Stimulated activated CD8-positive, alpha-beta memory T cell treated with anti-CD3 and anti-CD28 coated beads, Interleukin-15, amount 100 ng/mL, for 1 hour (primary cell): ENCODE measurements around the gene CEP63.
"Not testable (repeated sequence)": the region's sequence is repeated elsewhere in the genome, so short reads cannot be mapped to it uniquely, and the experiment has no call there.

Source experiments
- DNase-seq: peaks from one replicate; pipeline ENCODE4 v3.0.0-alpha.2; 2020; ENCODE audit warnings: low read depth

CEP63 gene

DNA sequence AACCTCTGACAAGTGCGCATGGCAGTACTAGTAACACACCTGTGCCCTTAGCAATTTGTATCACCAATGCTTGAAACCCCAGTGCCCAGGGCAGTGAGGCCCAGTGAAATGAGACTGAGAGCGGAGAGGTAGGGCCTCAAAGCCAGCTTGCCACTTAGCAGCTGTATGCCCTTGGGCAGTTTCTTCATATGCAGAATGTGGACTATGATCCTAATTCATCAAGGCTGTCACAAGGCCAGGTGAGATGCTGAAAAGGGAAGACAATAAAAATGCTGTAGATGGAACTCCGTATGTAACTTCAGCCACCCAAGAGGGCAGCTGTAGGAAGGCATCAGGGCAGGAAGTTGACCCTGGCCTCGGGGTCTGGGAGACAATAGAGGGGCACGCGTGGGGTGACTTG lies 90.6 kb downstream of the CEP63 start:
- DNase-seq, result no peak

DNA sequence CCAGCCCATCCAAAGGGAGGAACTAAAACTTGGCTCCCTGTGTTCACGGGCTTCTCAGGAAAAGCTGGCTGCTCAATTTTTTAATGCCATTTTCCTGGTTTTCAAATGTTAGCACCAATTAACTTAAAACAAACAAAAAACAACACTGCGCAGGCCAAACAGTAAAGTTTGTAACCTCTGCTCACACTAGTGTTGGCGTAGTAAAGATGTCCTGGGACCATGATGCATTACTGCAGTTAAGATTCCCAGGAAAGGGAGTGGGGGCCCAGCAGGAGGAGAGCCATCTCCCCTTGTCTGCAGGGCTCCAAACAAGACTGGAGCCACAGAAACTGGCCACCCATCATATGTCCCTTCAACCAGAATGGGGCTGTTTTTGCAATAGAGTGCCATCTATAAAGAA lies 91.0 kb downstream of the CEP63 start:
- no peak for DNase-seq

DNA sequence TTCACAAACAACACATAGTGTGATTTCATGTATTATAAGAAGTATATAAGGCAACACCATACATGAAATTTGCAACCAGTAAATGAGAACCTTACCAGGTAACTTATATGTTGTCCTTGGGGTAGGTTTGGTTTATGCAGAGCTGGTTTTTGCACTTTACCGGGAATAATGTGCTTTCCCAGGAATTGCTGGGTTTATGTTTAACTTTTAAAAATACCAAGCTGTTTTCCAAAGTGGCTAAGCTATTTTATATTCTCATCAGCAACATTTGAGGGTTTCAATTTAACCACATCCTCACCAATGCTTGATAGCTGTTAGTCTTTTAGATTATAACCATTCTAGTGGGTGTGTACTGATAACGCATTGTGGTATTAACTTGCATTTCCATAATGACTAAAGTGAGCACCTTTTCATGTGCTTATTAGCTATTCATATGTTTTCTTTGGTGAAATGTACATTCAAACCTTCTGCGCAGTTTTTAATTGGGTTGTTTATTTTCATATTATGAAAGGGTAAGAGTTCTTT lies 93.3 kb downstream of the CEP63 start:
- DNase-seq, result no peak

DNA sequence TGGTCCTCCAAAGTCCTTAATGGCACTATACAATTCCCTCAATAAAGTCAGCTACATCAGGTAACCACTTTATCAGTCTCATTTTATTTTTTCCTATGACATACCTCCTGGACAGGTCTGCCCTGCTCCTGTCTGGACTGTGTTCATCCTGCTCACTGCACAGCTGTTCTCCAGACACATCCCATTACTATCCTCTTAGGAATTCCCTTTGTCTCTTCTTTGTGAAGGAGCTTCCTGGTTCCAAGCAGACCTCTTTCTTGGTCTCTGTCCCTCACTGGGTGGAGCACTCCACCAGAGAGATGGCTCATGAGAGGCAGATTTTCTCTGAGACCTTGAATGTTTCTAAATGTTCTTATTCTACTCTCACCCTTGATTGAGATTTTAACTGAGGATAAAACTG lies 104.9 kb downstream of the CEP63 start:
- no peak for DNase-seq

DNA sequence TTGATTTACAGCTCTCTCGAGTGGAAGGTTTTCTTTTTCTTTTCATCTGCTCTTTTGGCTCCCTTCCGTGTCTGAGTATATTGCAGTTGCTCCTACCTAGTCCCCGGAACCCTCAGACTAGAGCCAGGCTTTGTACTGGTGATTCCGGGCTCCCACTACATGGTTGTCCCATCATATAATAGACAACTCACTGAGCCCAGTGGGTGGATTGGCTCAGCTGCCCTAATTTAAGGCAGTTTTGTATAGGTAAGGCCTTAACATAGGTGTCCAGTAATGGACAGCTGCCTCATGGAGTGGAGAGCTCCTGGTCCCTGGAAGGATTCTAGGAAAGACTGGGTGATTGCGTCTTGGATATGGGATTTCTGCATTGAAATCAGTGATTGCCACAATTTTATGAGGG lies 106.9 kb downstream of the CEP63 start:
- DNase-seq, result no peak

DNA sequence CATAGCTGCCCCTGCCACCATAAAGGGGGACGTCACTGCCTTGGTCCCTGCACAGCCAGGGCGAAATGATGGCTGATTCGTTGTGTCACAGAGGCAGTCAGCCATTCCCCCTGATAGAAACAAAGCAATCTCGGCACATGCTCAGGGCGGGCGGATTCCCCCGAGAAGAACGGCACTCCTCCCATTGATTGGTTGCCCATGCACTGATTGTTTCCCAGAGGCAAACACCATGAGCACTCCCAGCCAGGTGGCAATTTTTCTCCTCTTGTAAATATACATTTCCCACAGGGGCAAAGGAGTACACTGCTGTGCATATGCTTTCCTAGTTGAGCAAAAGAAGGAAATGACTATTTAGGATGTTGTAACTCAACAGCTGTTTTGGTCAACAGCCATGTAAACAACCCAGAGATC lies 108.5 kb downstream of the CEP63 start:
- no peak for DNase-seq

DNA sequence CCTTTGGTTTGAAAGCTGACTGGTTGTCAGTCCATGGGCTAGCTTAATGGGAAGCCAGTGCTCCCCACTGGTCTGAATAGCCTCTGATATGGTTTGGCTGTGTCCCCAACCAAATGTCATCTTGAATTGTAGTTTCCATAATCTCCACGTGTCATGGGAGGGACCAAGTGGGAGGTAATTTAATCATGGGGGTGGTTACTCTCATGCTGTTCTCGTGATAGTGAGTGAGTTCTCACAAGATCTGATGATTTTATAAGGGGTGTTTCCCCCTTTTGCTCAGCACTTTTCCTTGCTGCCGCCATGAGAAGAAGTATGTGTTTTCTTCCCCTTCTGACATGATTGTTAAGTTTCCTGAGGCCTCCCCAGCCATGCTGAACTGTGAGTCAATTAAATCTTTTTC lies 109.1 kb downstream of the CEP63 start:
- DNase-seq, result not testable (repeated sequence)

DNA sequence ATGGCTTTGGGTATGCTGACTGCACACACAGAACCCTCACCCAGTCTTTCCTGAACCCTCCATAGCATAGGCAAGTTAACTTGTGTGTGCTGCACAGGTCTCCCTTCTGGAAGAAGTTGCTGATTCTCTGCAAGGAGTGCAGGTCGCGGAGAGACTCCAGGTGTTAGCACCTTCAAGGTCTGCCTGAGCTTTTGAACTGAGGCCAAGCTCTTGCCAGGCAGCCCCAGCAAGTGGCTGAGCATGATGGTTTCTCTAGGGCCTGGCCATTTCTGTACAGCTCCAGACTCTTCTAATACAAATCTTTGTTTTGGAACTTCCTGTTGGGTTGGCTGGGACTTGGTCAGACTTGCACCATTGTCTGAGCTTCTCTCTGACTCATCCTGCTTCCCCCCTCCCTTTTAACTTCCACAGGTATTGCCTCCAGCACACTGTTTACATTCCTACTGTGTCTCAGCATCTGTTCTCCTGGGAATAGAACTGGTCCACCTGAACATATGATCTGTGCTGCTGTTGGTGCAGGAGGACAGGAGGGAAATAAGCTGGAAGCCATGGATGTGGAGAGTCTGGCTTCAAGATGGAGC lies 111.6 kb downstream of the CEP63 start:
- DNase-seq, result no peak

DNA sequence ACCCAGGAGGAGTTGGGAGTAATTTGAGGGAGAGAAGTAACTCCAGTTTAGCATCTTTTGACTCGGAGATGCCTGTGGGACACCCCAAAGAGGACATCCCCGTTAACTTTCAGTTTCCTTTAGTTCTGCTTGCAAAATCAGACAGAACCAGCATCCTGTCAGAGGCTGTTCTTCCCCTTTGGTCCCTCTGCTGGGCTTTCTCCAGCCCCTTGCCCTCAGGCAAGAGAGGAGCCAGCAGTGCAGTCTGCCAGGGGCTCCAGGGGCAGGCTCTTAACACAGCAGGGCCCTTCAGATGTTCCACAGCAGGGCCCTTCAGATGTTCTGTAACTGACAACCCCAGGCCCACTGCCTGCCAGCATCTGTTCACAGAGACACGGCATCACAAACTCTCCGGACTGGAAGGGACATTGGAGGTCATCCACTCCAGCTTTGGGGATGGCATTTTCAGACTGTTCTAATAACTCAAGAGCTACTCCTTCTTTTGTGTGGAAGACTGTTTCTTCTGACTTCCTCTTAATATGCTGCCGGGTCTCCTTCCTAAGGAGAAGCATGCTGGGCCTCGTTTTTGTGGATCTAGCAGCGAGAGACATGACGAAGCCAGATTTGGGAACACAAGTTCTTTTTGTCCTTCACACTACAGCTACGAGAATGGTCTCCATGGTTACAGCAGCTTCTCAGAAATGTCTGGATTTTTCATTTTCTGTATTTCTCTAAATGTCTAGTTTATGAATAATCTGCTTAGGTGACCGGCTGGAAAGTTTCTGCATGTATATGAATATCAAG lies 113.1 kb downstream of the CEP63 start:
- DNase-seq, result no peak

DNA sequence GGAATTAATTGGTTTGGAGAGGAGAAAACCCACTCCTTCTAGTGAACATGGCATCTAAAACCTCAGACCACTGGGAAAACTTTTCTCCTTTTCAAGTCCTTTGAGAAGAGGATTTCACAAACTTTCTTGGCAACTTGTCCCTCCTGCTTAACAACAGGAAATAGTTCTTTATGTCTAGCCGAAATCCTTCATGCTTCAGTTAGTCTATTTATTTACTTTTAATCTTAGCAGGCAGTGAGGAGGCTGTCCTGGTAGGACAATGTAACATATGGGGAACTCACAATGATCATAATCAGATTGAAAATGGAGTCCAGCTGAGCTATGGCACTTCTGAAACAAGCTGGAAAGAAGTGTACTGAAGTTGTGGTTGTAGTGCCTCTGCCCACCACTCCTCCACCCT lies 114.3 kb downstream of the CEP63 start:
- no peak for DNase-seq

DNA sequence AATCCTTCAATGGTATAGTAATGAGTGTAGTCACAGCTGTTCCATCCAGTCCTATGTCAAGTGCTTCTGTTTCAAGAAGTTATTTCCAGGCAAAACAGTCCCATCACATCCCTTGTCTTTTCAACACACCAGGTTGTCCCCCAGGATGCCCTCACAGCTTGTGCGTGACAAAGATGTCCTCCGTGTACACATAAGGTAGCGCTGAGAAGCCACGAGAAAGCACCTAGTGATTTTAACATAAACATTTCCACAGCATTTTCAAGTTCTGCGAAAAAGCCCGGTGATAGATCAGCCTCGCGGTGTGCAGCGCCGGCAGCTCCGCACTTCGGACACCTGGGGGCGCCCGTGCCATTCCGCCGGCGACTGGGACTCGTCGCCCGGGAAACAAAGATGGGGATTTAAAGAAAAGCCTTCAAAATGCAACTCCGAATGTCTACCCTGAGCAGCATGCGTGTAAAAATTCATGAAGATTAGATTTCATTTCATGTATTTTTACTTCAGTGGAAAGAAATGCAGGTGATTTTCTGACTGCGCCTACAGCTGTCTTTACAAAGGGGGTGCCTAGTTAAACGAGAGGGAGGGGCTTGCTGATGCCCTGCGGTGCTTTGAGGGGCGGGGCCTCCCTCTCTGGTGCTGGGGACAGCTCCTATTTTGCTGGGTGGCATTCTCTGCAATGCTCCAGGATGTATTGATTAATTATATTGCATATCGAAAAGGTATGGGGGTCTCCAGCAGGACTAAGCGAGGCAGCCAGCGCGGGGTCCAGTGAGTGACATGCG lies 115.0 kb downstream of the CEP63 start:
- DNase-seq, result peak; percentile 7

DNA sequence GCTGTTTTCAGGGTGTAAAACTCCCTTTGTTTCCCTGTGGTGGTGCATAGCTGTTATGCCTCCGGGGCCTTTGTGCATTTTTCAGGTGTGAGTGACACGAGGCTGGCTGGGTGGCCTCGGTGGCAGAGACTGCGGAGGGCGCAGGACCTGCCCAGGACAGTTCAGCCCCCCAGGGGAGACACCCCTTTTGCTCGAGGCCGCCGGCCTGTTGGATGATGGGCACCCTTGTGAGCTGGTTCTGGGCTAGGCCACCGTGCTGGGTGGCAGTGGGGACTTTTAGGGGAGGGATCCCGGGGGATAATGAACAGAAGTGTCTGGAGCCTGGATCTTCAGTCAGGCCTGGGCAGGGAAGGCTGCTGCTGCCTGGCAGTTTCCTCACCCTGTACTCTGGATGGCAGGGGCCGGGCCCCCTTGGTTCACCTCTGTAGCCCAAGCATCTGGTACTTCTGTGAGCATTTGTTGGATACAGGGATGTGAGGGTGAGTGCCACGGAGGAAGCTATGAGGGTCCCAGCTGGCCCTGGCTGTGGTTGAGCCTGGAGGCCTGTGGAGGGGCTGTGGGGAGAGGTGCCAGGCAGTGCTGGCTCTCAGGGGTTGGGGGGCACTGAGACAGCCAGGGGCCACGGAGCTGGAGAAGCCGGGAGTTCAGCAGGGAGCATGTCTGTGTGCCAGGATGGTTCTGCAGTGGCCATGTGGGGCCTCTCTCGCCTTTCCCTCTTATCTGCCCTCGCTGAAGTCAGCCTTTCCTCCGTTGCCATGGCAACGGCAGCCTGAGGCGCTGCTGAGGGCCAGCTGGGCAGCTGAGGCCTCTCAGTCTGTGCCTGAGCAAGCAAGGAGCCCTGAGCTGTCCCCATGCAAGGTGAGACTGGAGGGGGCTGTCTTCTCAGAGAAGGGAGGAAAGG lies 115.9 kb downstream of the CEP63 start:
- DNase-seq, result no peak

DNA sequence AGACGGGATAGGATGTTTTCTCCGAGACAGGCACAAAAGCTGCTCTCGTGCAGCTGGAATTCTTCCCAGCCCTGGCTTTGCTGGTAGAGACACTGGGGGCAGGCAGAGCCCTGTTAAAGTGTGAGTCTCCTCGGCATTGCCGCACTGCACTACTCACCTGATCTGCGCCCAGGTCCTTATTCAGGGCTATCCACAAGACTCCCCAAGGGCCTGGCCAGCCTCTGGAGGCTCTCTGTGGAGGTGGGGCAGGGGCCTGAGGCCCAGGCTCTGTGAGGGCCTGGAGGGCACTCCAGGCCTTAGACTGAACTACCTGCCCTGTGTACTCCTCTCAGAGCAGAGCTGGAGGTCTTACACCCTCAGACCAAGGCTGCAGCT lies 116.6 kb downstream of the CEP63 start:
- no peak for DNase-seq

DNA sequence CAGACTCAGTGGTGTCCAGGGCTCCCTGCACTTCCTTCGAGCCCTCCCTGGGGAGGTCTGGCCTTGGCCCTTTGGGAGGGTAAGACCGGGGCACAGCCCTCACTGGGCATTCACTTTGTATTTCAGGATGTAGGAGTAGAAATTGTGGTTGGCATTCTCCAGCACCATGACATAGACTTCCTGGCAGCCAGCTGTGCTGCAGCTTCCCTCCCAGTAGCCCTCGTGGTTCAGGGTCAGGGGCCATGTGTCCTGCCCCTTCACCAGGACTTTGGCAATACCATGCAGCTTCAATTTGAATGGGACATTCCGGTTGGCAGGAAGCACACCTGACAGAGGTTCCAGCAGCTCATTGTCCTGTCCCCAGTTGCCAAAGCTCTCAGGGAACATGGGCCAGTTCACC lies 117.6 kb downstream of the CEP63 start:
- DNase-seq, result no peak

DNA sequence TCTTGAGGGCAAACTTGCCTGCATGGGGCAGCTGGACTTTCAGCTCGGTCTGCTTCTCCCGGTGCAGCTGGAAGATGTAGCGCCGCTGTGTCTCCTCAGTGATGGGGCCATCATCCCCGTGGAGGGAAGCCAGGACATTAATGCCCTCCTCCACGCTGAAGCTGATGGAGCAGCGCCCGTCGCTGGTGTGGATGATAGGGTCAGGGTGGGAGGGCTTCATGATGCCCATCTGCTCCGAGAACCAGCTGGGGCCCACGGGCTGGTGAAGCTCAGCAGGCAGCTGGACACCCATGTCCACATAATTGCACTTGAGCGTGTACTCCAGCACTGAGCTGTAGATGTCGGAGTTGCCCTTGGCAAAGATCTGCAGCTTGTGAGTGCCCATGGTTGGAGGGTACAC lies 118.1 kb downstream of the CEP63 start:
- DNase-seq, result no peak

DNA sequence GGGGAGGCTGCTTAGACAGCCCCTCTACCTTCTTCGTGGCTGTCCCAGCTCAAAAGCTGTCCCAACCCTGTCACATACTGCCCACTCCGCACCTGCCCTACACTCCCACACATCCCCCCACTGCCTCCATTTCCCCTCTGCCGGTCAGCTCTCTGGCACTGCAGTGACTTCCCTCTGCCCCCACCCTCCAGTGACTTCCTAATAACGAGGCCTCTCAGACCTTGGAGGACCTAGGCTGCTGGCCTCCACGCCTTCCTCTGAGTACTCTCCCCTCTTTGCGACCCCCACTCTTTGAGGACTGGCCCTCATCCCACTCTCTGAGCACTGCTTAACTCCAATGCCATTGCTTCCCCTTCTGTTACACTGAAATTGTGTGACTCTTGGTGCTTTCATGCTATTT lies 119.7 kb downstream of the CEP63 start:
- DNase-seq, result no peak

DNA sequence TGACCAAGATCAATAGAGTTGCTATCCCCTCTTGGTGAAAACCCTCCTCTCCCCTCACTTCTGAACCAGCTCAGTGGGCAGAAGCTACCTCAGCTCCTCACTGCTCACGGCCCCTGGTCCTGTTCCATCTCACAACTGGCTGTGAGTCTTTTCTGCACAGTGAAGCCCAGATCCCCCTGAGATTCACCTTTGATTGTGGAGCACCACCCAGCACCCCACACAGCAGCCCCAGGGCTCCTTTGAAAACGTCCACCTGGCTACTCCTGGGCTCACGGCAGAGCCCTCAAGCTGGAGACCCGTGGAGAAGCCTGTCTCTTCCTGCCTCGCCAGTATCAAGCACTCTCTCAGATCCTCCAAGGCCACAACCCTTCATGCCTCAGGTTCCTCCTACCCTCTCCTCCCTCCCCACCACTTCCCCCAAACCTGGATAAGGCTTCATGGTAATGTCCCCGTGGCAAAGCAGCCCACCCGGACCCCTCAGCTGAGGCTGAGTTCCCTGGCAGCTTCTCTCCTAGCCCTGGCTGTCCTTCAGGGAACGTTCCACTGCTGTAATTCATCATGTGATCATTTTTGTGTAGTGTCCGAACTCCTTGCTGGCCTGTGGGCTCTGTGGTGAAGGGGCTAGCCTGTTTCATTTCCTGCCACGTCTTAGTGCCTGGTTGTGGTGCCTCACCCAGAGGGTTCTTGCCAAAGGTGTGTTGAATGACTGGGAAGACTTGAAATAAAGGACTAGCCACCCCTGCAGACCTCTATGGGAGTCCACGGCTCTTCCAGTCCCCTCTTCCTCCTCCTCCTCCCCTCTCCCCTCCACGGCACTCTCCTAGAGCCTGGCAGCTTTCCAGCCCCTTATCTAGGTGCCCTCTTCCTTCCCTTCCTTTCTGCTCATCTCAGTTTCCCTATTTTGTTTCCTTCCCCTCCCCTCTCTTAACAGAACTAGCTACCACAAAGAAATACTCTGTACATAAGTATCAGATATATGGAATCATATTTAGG lies 120.5 kb downstream of the CEP63 start:
- no peak for DNase-seq

DNA sequence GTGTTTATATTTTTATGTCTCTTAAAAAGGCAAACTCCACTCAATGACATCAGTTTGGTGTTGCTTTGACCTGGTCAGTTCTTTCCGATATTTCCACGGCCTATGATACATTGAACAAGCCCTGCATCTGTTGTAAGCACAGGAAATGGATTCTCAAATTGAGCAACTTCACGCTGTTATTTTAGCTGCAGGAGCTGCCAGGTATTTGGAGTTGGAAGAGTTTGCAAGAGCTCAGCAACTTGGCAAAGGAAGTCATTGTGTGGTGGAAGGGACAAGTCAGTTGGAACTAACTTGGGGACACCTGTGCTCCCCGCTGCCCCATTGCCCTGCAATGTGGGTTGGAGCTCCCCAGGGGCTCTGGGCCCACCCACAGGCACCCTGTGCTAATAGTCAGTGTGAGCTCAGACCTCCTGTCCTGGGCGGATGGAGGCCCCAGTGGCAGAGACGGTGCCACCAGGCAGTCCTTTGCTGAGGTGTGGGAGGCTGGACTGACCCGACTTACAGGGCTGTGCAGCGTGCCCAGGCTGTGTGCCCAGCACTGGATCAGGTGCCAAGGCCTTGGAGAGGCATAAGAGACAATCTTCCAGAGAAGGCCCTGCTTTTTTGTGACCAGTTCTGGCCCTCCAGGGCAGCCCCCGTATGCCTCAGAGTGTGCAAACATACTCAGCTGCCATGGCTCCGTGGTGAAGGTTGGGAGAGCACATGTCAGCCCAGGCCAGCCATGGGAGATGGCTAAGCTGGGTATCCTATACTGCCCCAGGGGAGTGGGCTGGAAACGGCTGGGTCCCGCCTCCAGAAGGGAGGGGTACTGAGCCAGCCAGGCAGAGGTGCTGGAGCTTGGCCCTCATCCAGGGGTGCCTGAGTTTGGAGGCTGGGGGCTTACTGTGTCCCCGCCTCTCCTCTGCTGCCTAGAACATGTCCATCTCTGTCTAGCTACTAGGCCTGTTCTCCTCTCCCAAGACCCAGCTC lies 121.5 kb downstream of the CEP63 start:
- no peak for DNase-seq

DNA sequence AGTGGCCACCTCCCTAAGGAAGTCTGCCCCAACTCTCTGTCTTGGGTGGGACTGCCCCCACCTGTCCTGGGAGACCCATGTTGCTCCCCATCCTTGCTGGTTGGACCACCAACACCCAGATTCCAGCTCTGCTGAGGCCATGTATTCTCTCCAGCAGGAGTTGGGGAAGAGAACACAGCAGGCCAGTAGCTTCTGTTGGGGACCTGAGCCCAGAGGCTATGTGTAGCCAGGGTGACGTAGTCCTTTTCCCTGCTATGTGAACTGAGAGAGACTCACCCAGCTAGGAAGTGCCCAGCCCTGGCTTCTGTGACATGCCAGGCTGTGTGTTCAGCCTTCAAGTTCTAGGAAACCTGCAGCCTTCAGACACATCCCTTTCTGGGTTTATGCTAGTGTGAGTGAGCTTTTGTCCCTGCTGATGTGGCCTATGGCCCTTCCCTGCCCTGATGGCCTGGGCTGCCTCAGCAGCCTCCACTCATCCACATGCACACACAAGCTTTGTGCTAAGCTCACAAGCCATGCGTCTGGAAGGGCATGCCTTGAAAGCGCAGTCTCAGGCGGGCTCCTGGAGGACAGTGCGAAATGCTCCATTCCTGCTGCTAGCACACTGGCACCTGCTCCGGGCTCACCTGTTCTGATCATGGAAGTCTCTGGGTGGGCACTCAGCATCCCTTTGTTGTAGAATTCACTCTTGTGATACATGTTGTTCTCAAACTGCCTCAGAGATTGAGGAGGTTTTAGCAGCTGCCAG lies 122.3 kb downstream of the CEP63 start:
- DNase-seq, result no peak
